H1 (cell line): Measurements from ENCODE around the gene RASSF4. TPM values are rescaled to one million over a fixed set of nuclear protein-coding genes. Genes with fewer than 3 reads are reported as not detected.

ENCODE experiments used
- CTCF ChIA-PET: fragments of 300-600 bp; sonication (Branson Sonifier 250); formaldehyde crosslinking; loops from one replicate; lab custom pipeline; 2021; ENCODE audit not compliant: partially characterized antibody; lab: Charles Lee
- POLR2A ChIA-PET: fragments of 300-600 bp; sonication (Branson Sonifier 250); formaldehyde crosslinking; loops from one replicate; lab custom pipeline; 2021; ENCODE audit warnings: inconsistent platforms; ENCODE audit not compliant: partially characterized antibody; lab: Charles Lee
- DNase-seq, 2 experiments: peaks; one replicate each; pipeline versions ENCODE4 v3.0.0 to v3.0.0-alpha.2; 2010 to 2022; ENCODE audit warnings: low spot score in 2 of 2, low read depth in 1 of 2, mixed read lengths in 1 of 2
- FAIRE-seq: peaks from 2 replicates; lab custom pipeline; 2011; peaks lifted over from hg19 to GRCh38; lab: Jason Lieb, UNC
- H2AFZ ChIP-seq: 2 replicates; pipeline ENCODE4 v1.8.1; 2012; ENCODE audit warnings: low read length, inconsistent platforms
- H2AK5ac ChIP-seq: 2 replicates; pipeline ENCODE4 v1.6.1; 2013; ENCODE audit warnings: low read depth, low read length
- H2BK120ac ChIP-seq: replicated peaks from 2 replicates; pipeline ENCODE3; 2013; ENCODE audit warnings: low read depth, low read length, inconsistent platforms
- H2BK12ac ChIP-seq: 2 replicates; pipeline ENCODE4 v1.6.1; 2013; ENCODE audit warnings: low read depth, low read length
- H2BK15ac ChIP-seq: 2 replicates; pipeline ENCODE4 v1.6.1; 2013; ENCODE audit warnings: low read length
- H2BK20ac ChIP-seq: 2 replicates; pipeline ENCODE4 v1.6.1; 2013; ENCODE audit warnings: low read length
- H2BK5ac ChIP-seq: 2 replicates; pipeline ENCODE4 v1.6.1; 2013; ENCODE audit warnings: low read depth, low read length
- H3K14ac ChIP-seq: 2 replicates; pipeline ENCODE4 v1.6.1; 2013; ENCODE audit warnings: inconsistent platforms; ENCODE audit not compliant: insufficient read length
- H3K18ac ChIP-seq: 2 replicates; pipeline ENCODE4 v1.6.1; 2013; ENCODE audit warnings: low read length; ENCODE audit errors: extremely low read depth
- H3K23ac ChIP-seq: 2 replicates; pipeline ENCODE4 v1.6.1; 2013; ENCODE audit warnings: inconsistent platforms; ENCODE audit not compliant: insufficient read length
- H3K23me2 ChIP-seq: 2 replicates; pipeline ENCODE4 v1.6.1; 2013; ENCODE audit warnings: low read depth, low read length
- H3K27ac ChIP-seq: 2 replicates; pipeline ENCODE4 v1.6.1; 2011; ENCODE audit warnings: low read depth, low read length, inconsistent platforms
- H3K27me3 ChIP-seq, 4 experiments: replicated peaks in 1 of 4; 1 replicate in 1 of 4; 2 replicates in 3 of 4; pipeline versions ENCODE4 v1.6.1 to v1.8.1; 2011 to 2013; ENCODE audit warnings: low read length in 3 of 4, mild to moderate bottlenecking in 3 of 4, inconsistent platforms in 2 of 4, mixed read lengths in 2 of 4, moderate library complexity in 1 of 4; ENCODE audit not compliant: control insufficient read depth in 3 of 4, insufficient read depth in 3 of 4; ENCODE audit errors: extremely low read depth in 1 of 4
- H3K36me3 ChIP-seq, 4 experiments: 2 replicates each; pipeline versions ENCODE4 v1.6.1 to v1.8.1; 2011 to 2013; ENCODE audit warnings: mild to moderate bottlenecking in 4 of 4, low read length in 3 of 4, moderate library complexity in 2 of 4, control low read depth in 1 of 4, inconsistent platforms in 1 of 4; ENCODE audit not compliant: insufficient read depth in 4 of 4, control insufficient read depth in 2 of 4
- H3K4ac ChIP-seq: replicated peaks from 2 replicates; pipeline ENCODE3; 2013; ENCODE audit warnings: low read length, low read depth, mixed read lengths, inconsistent platforms; ENCODE audit not compliant: insufficient read length
- H3K4me1 ChIP-seq, 4 experiments: replicated peaks in 1 of 4; 1 replicate in 1 of 4; 2 replicates in 3 of 4; pipeline versions ENCODE4 v1.6.1 to v1.8.1; 2011 to 2013; ENCODE audit warnings: low read length in 3 of 4, inconsistent platforms in 2 of 4, mixed read lengths in 1 of 4; ENCODE audit not compliant: insufficient read depth in 4 of 4, control insufficient read depth in 3 of 4
- H3K4me2 ChIP-seq, 2 experiments: 2 replicates each; pipeline versions ENCODE4 v1.6.1 to v1.8.1; 2011 to 2013; ENCODE audit warnings: low read depth in 2 of 2, low read length in 2 of 2, control low read depth in 1 of 2, inconsistent platforms in 1 of 2, mild to moderate bottlenecking in 1 of 2; ENCODE audit not compliant: insufficient read depth in 1 of 2
- H3K4me3 ChIP-seq, 4 experiments: fragments of 200-600, 300-600 bp in 1 of 4; sonication (generic), shearing (Covaris generic), sonication (Bioruptor Twin) in 1 of 4; 2 replicates each; pipeline versions ENCODE4 v1.5.1 to v1.8.1; 2011 to 2016; ENCODE audit warnings: low read length in 4 of 4, low read depth in 3 of 4, control low read depth in 2 of 4, inconsistent platforms in 2 of 4, mild to moderate bottlenecking in 2 of 4, mixed read lengths in 1 of 4, moderate library complexity in 1 of 4; ENCODE audit not compliant: insufficient read depth in 2 of 4; ENCODE audit errors: extremely low read depth in 1 of 4
- H3K56ac ChIP-seq: replicated peaks from 2 replicates; pipeline ENCODE3; 2013; ENCODE audit warnings: low read depth, mild to moderate bottlenecking, mixed read lengths, low read length, inconsistent platforms; ENCODE audit not compliant: insufficient read length
- H3K79me1 ChIP-seq: 2 replicates; pipeline ENCODE4 v1.6.1; 2013; ENCODE audit warnings: low read depth, low read length, control low read depth
- H3K79me2 ChIP-seq, 2 experiments: 2 replicates each; pipeline versions ENCODE4 v1.6.1 to v1.8.1; 2012 to 2013; ENCODE audit warnings: low read length in 2 of 2, mild to moderate bottlenecking in 2 of 2, inconsistent platforms in 1 of 2; ENCODE audit not compliant: insufficient read depth in 2 of 2, control insufficient read depth in 1 of 2
- H3K9ac ChIP-seq, 4 experiments: replicated peaks in 1 of 4; 1 replicate in 1 of 4; 2 replicates in 3 of 4; pipeline versions ENCODE4 v1.6.1 to v1.8.1; 2011 to 2013; ENCODE audit warnings: low read depth in 3 of 4, low read length in 3 of 4, control low read depth in 2 of 4, mild to moderate bottlenecking in 2 of 4, moderate library complexity in 2 of 4, inconsistent platforms in 1 of 4; ENCODE audit errors: extremely low read depth in 1 of 4
- H3K9me3 ChIP-seq, 2 experiments: 2 replicates each; pipeline versions ENCODE4 v1.6.1 to v1.8.1; 2012 to 2013; ENCODE audit warnings: mild to moderate bottlenecking in 2 of 2, moderate library complexity in 2 of 2, control low read depth in 1 of 2, inconsistent platforms in 1 of 2, low read depth in 1 of 2, low read length in 1 of 2, mixed read lengths in 1 of 2; ENCODE audit not compliant: insufficient read depth in 2 of 2
- H4K20me1 ChIP-seq, 2 experiments: replicated peaks in 1 of 2; 2 replicates each; pipeline versions ENCODE3 to v1.8.1; 2011 to 2013; ENCODE audit warnings: inconsistent platforms in 2 of 2, low read length in 2 of 2, mild to moderate bottlenecking in 1 of 2; ENCODE audit not compliant: insufficient read depth in 2 of 2, control insufficient read depth in 1 of 2
- H4K5ac ChIP-seq: 2 replicates; pipeline ENCODE4 v1.6.1; 2013; ENCODE audit warnings: low read length, low read depth, mixed read lengths, inconsistent platforms; ENCODE audit not compliant: insufficient read length
- H4K8ac ChIP-seq: 2 replicates; pipeline ENCODE4 v1.8.0; 2013; ENCODE audit warnings: mild to moderate bottlenecking, moderate library complexity, low read length, inconsistent platforms; ENCODE audit not compliant: insufficient read depth; ENCODE audit errors: extremely low read depth
- H4K91ac ChIP-seq: replicated peaks from 2 replicates; pipeline ENCODE3; 2013; ENCODE audit warnings: low read length, mixed read lengths, inconsistent platforms; ENCODE audit not compliant: insufficient read length
- BACH1 ChIP-seq: IDR thresholded peaks from 2 replicates; pipeline ENCODE4 v1.6.1; 2012; ENCODE audit warnings: low read length, improper control_type of control experiment
- EGR1 ChIP-seq: IDR thresholded peaks from 2 replicates; pipeline ENCODE4 v1.6.1; 2011; ENCODE audit warnings: low read depth, low read length, borderline replicate concordance
- FOSL1 ChIP-seq: IDR thresholded peaks from 2 replicates; pipeline ENCODE4 v1.6.1; 2011; ENCODE audit warnings: mild to moderate bottlenecking, low read depth, low read length, moderate library complexity; ENCODE audit not compliant: insufficient read depth
- HDAC6 ChIP-seq: IDR thresholded peaks from one replicate; pipeline ENCODE4 v1.7.1; 2012; ENCODE audit warnings: low read depth, mild to moderate bottlenecking, inconsistent platforms, low read length, moderate library complexity
- JUND ChIP-seq: IDR thresholded peaks from 2 replicates; pipeline ENCODE4 v1.6.1; 2011; ENCODE audit warnings: mild to moderate bottlenecking, improper control_type of control experiment, low read length
- KDM4A ChIP-seq: IDR thresholded peaks from one replicate; pipeline ENCODE4 v1.7.1; 2012; ENCODE audit warnings: low read depth, mild to moderate bottlenecking, moderate library complexity, low read length, inconsistent platforms; ENCODE audit not compliant: severe bottlenecking
- POLR2AphosphoS5 ChIP-seq: IDR thresholded peaks from 2 replicates; pipeline ENCODE4 v1.6.1; 2011; ENCODE audit warnings: low read depth, low read length
- SIN3A ChIP-seq, 2 experiments: IDR thresholded peaks in 1 of 2; conservative IDR thresholded peaks in 1 of 2; 2 replicates each; pipeline ENCODE4 v1.6.1; 2011 to 2012; ENCODE audit warnings: low read length in 2 of 2, improper control_type of control experiment in 1 of 2, low read depth in 1 of 2, mild to moderate bottlenecking in 1 of 2
- TAF7 ChIP-seq: optimal IDR thresholded peaks from 2 replicates; pipeline ENCODE3; 2011; ENCODE audit warnings: low read depth, mild to moderate bottlenecking, inconsistent platforms, low read length, moderate library complexity, borderline replicate concordance
- TEAD4 ChIP-seq: IDR thresholded peaks from 2 replicates; pipeline ENCODE4 v1.6.1; 2012; ENCODE audit warnings: low read depth, low read length, inconsistent platforms, mixed read lengths
- USF2 ChIP-seq: IDR thresholded peaks from 2 replicates; pipeline ENCODE4 v1.6.1; 2011; ENCODE audit warnings: low read length, improper control_type of control experiment
- YY1 ChIP-seq: IDR thresholded peaks from 2 replicates; pipeline ENCODE4 v1.6.1; 2011; ENCODE audit warnings: low read depth, mild to moderate bottlenecking, low read length
- ZNF274 ChIP-seq: IDR thresholded peaks from 2 replicates; pipeline ENCODE4 v1.7.0; 2012; ENCODE audit warnings: low read length, borderline replicate concordance; ENCODE audit errors: extremely low read depth
- WGBS, 2 experiments: shearing (Covaris generic) in 1 of 2; methylation state at CpG; one replicate each; pipeline versions ENCODE4 v1.1.6 to v1.1.7; 2013 to 2015; ENCODE audit warnings: low lambda C conversion rate in 2 of 2, mixed read lengths in 2 of 2, inconsistent platforms in 1 of 2, low coverage in 1 of 2, missing lambda C conversion rate in 1 of 2; ENCODE audit not compliant: insufficient replicate concordance in 2 of 2, insufficient coverage in 1 of 2, insufficient read length in 1 of 2; ENCODE audit errors: extremely low coverage in 1 of 2, missing lambda C conversion rate in 1 of 2; 5-methylcytosine and 5-hydroxymethylcytosine counted together
- polyA plus RNA-seq, 7 experiments: library from polyadenylated mRNA; depleted of rRNA in 3 of 7; stranded (reverse) in 5 of 7; unstranded in 2 of 7; fragments of >200 nt in 5 of 7; fragments of 200-250 nt in 2 of 7; gene quantifications; 1 replicate in 5 of 7; 2 replicates in 1 of 7; 4 replicates in 1 of 7; pipeline versions ENCODE4 v1.2.1 to v1.2.3, GENCODE V29; 2011 to 2013; ENCODE audit warnings: missing spikeins in 2 of 7, mixed read lengths in 2 of 7
- total RNA-seq: library from RNA; stranded (reverse); fragmentation: NEBNext Ultra II Directional; extraction: Animal tissue kit (Norgen Biotek cat#: 25700); gene quantifications from 2 replicates; pipeline ENCODE4 v1.2.1, GENCODE V29; 2021

Gene RASSF4
- total and polyA plus RNA-seq, 2 of the 8 experiments (the other 6 are each of a cell fraction or from before 2014, with no cell fraction given): 14.3 to 14.5 TPM

GRCh38 chr10:44910602-44911001 lies 49.0 kb upstream of the RASSF4 start:
- POLR2A ChIA-PET: interaction anchor here (1.9 kb wide), 1 partner anchor 14 kb away, joined by 6 read pairs; no protein-coding TSS in a partner anchor
- Histone ChIP-seq H2AFZ (no peak overlapping the region), H3K36me3 (no peaks in the 10 kb centered on the region), H2BK20ac (no peak overlapping the region), H3K14ac (no peak overlapping the region), H3K79me1 (no peaks in the 10 kb centered on the region), H2BK15ac (no peak overlapping the region), H3K23ac (no peak overlapping the region), H3K9ac (no peak overlapping the region), H4K20me1 (no peaks in the 10 kb centered on the region), H2BK5ac (no peak overlapping the region), H3K4me1 (peaks cover 9 to 17% (median 11%) of the 10 kb centered on the region in 4 experiments; a peak in 6 of 7 replicates), H3K27ac (no peak overlapping the region), H3K56ac (no peak overlapping the region), H3K4me3 (no peak overlapping the region), H2BK12ac (no peak overlapping the region), H3K4me2 (no peak overlapping the region), H4K91ac (no peak overlapping the region), H3K18ac (no peak overlapping the region), H4K5ac (no peak overlapping the region), H2AK5ac (no peak overlapping the region), H4K8ac (no peak overlapping the region), H3K9me3 (no peaks in the 10 kb centered on the region), H3K23me2 (no peaks in the 10 kb centered on the region), H3K4ac (no peak overlapping the region), H3K27me3 (no peaks in the 10 kb centered on the region), H3K79me2 (no peaks in the 10 kb centered on the region), H2BK120ac (no peak overlapping the region)
- 78% methylated on average over 7 of the region's 7 CpGs; no CpG with 5 or more reads in 1 of the 2 experiments for WGBS, 2 experiments
- no peak for DNase-seq
- no peak for FAIRE-seq
- CTCF ChIA-PET: interaction anchor here (0.6 to 3.5 kb wide), 4 partner anchors 14 to 31 kb away, joined by 3 to 10 read pairs (median 4); no protein-coding TSS in a partner anchor
- TF ChIP-seq SIN3A (conservative IDR thresholded peaks at IDR 0.05 in 1 of 2, IDR thresholded peaks at IDR 0.05 in 1 of 2; ENCODE audit: low read depth in 1 of 2, low read length in 2 of 2) (no peak), USF2 (no peak), BACH1 (no peak), TEAD4 (no peak), HDAC6 (no peak), KDM4A (no peak), TAF7 (no peak), POLR2AphosphoS5 (no peak), ZNF274 (no peak), JUND (no peak), EGR1 (no peak), YY1 (no peak), FOSL1 (no peak)
